Heart left ventricle (tissue), 16 donors: ENCODE measurements around the gene GALNT18. TPM values are rescaled to one million over a fixed set of nuclear protein-coding genes. Genes with fewer than 3 reads are reported as not detected.

Source experiments
- ATAC-seq, 4 donors: fragments of 200-7000 bp; cut with Tn5 transposase; one replicate each; pipeline ENCODE4 v1.9.1; 2020 to 2022; ENCODE audit warnings: moderate library complexity in 4 of 4, mild to moderate bottlenecking in 3 of 4, moderate number of reproducible peaks in 1 of 4
- DNase-seq, 5 donors: peaks; one replicate each; pipeline ENCODE4 v3.0.0-alpha.2; 2020
- H3K27ac ChIP-seq, 12 donors: fragments of 200-600 bp; sonication (generic) in 4 of 12; one replicate each; pipeline versions ENCODE4 v1.5.0 to v1.8.0; 2016 to 2022; ENCODE audit warnings: mild to moderate bottlenecking in 2 of 12
- H3K27me3 ChIP-seq, 9 donors: fragments of 200-600 bp; sonication (generic) in 2 of 9; one replicate each; pipeline versions ENCODE4 v1.5.1 to v1.8.0; 2016 to 2022; ENCODE audit warnings: mild to moderate bottlenecking in 3 of 9
- H3K36me3 ChIP-seq, 9 donors: fragments of 200-600 bp; sonication (generic) in 2 of 9; one replicate each; pipeline versions ENCODE4 v1.5.0 to v1.8.0; 2018 to 2022; ENCODE audit warnings: mild to moderate bottlenecking in 2 of 9
- H3K4me1 ChIP-seq, 12 donors: fragments of 200-600 bp; sonication (generic) in 4 of 12; one replicate each; pipeline versions ENCODE4 v1.5.0 to v1.8.0; 2016 to 2022; ENCODE audit warnings: mild to moderate bottlenecking in 3 of 12
- H3K4me3 ChIP-seq, 12 donors: fragments of 200-600 bp; sonication (generic) in 4 of 12; one replicate each; pipeline versions ENCODE4 v1.5.0 to v1.8.0; 2017 to 2022; ENCODE audit warnings: mild to moderate bottlenecking in 9 of 12, moderate library complexity in 4 of 12
- H3K9me3 ChIP-seq, 12 donors: fragments of 200-600 bp; sonication (generic) in 4 of 12; one replicate each; pipeline versions ENCODE4 v1.5.0 to v1.8.0; 2016 to 2022; ENCODE audit warnings: mild to moderate bottlenecking in 1 of 12
- CTCF ChIP-seq, 12 donors: fragments of 200-600 bp; sonication (generic) in 4 of 12; IDR thresholded peaks; one replicate each; pipeline versions ENCODE4 v1.5.0 to v1.8.0; 2018 to 2022; ENCODE audit warnings: antibody characterized with exemption in 12 of 12, mild to moderate bottlenecking in 5 of 12
- POLR2A ChIP-seq, 2 donors: fragments of 450-650 bp; IDR thresholded peaks; one replicate each; pipeline ENCODE4 v1.6.1; 2017; ENCODE audit warnings: antibody characterized with exemption in 2 of 2, mild to moderate bottlenecking in 2 of 2, moderate library complexity in 2 of 2
- WGBS, 4 donors: extraction: QIAGEN DNeasy Blood & Tissue Kit in 2 of 4; methylation state at CpG; one replicate each; pipeline versions ENCODE4 v1.1.5 to v1.1.7; 2013 to 2018; 5-methylcytosine and 5-hydroxymethylcytosine counted together
- intact Hi-C, 10 donors: fragments of 100-400 bp; cut with DNase I; formaldehyde crosslinking; loops; one replicate each; pipeline versions ENCODE4 v1.11.1 to v1.14.2; 2022
- polyA plus RNA-seq, 2 donors: library from polyadenylated mRNA; stranded (reverse); fragments of 200-250 nt; gene quantifications; one replicate each; pipeline ENCODE4 v1.2.3, GENCODE V29; 2013
- total RNA-seq, 9 donors: library from RNA; depleted of rRNA in 2 of 9; stranded (reverse); fragments of >200 nt in 2 of 9; fragmentation: NEBNext Ultra II Directional in 3 of 9; extraction: Animal tissue kit (Norgen Biotek cat#: 25700) in 3 of 9; gene quantifications; one replicate each; pipeline versions ENCODE4 v1.1.0 to v1.2.4, GENCODE V29; 2016 to 2023
- donor health status: ischemic (EF 13 %, LVEDD 7.1; RV severe dilation, severe dysfunction).
- donor health status: healthy with polysubstance abuse.
- donor health status: DM: no; HTN: yes; CAD: no.
- donor health status: DM: no; HTN: no; CAD: no.
- donor health status: ischemic (EF 25% LVEDD 6.9; RV normal size, moderate dysfunction).
- donor health status: ischemic (EF 25% LVEDD 5.7; RV mildly dilated, moderate dysfunction).
- donor health status: healthy.
- donor health status: DM: yes; HTN: yes; CAD: no.
- donor health status: ischemic (EF 35%, LVEDD 5.7; RV mildly dilated, moderate dysfunction).
- donor health status: nonischemic (EF 11% LVEDD 7.7; RV severe dilation, severe dysfunction).
- donor health status: DM: yes; HTN: yes; CAD: no.
- donor health status: PGD.
- donor health status: ischemic (EF 29% LVEDD 5.4; RV normal size, mild dysfunction).
- donor health status: nonischemic (EF 23%, LVEDD 6.1; RV moderate dilation, normal function).

The GALNT18 gene
- total and polyA plus RNA-seq, 11 donors, result 9.0 to 31.8 (median 17.3) TPM

GRCh38 chr11:11577932-11578911 lies 43.6 kb downstream of the GALNT18 start:
- Histone ChIP-seq H3K27me3 (no peaks in the 10 kb centered on the region), H3K4me1 (peaks cover 6 to 91% (median 53%) of the 10 kb centered on the region in 12 donors), H3K9me3 (no peaks in the 10 kb centered on the region), H3K4me3 (no peak overlapping the region), H3K27ac (peak overlapping the region in 7 of 12 donors; percentile 17 to 87 (median 61)), H3K36me3 (no peaks in the 10 kb centered on the region)
- TF ChIP-seq CTCF (IDR thresholded peaks at IDR 0.05), result no peak
- no peak for TF ChIP-seq POLR2A (IDR thresholded peaks at IDR 0.05)
- 77 to 84% (median 80%) methylated on average over 15 of the region's 15 CpGs for WGBS, 4 donors
- intact Hi-C loops, result loop anchor here in 1 of 10 donors (5.0 kb wide), 1 partner anchor 41 kb away; no protein-coding TSS in a partner anchor
- ATAC-seq (no peak), DNase-seq (peak in 1 of 5 donors; percentile 6)

DNA sequence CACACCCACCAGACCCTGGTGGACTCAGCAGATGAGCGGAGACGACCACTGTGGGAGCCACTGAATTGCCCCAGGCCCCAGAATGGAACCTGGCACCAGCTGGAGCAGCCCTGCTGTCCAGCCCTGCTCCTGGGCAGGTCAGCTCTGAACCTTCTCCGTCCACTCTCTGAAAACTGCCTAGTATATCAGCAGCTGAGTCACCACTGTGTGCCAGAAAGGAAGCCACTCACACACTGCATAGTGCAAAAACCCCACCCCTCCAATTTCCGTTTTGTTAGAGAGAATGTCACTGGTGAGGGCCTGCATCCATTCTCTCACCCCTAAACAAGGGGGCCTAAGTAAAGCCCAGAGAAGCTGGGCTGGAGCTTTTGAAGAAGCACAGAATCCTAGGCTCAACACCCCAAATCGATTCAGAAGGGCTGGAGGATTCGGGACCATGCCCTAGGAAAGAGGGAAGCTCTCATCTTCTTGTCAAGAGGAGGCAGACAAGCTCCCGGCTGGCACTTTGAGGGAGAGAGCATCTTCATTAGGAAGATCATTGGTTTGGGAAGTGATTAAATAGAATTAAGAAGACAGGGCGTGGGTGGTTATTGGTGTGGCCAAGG lies 44.5 kb downstream of the GALNT18 start:
- DNase-seq (peak in 2 of 5 donors; percentile 36 to 41), ATAC-seq (peak in 3 of 4 donors; percentile 30 to 82 (median 60))
- Histone ChIP-seq H3K27ac (peak overlapping the region in 9 of 12 donors; percentile 29 to 82 (median 61)), H3K9me3 (no peaks in the 10 kb centered on the region), H3K4me1 (peaks cover 3 to 82% (median 45%) of the 10 kb centered on the region in 12 donors), H3K27me3 (no peaks in the 10 kb centered on the region), H3K4me3 (no peak overlapping the region), H3K36me3 (no peaks in the 10 kb centered on the region)
- TF ChIP-seq POLR2A (IDR thresholded peaks at IDR 0.05) (no peak), CTCF (IDR thresholded peaks at IDR 0.05) (no peak)
- WGBS, 4 donors, result 61 to 71% (median 69%) methylated on average over 8 of the region's 8 CpGs
- intact Hi-C loops, result loop anchor here in 1 of 10 donors (5.0 kb wide), 1 partner anchor 40 kb away; no protein-coding TSS in a partner anchor

- Histone ChIP-seq H3K27ac (peak overlapping the region in 1 of 12 donors; percentile 45), H3K4me3 (no peak overlapping the region), H3K9me3 (no peaks in the 10 kb centered on the region), H3K36me3 (no peaks in the 10 kb centered on the region), H3K27me3 (no peaks in the 10 kb centered on the region), H3K4me1 (peaks cover 0 to 80% (median 37%) of the 10 kb centered on the region in 12 donors)
- ATAC-seq (no peak), DNase-seq (peak in 1 of 5 donors; percentile 1)
- TF ChIP-seq POLR2A (IDR thresholded peaks at IDR 0.05) (no peak), CTCF (IDR thresholded peaks at IDR 0.05) (no peak)
- intact Hi-C loops, result loop anchor here in 3 of 10 donors (5.0 kb wide), 1 partner anchor 37 kb away; no protein-coding TSS in a partner anchor
- 83 to 96% (median 91%) methylated on average over 5 of the region's 5 CpGs for WGBS, 4 donors
Measured at GRCh38 chr11:11574373-11575287, 47.2 kb downstream of the GALNT18 start.
